NCI-H82 (cell line): ENCODE data around the gene PRDM12.
A peak's percentile ranks its signal among the peaks of the same experiment; 100 is the strongest.
"Not testable (repeated sequence)": the region's sequence is repeated elsewhere in the genome, so short reads cannot be mapped to it uniquely, and the experiment has no call there.

Experiments used
- DNase-seq: peaks from one replicate; lab custom pipeline; 2025; lab: John Stamatoyannopoulos, UW

Gene PRDM12

GRCh38 chr9:130665029-130665430 is 636 bp downstream of the PRDM12 start:
- DNase-seq, result no peak

- no peak for DNase-seq
These were observed 1.3 kb downstream of the PRDM12 start for GRCh38 chr9:130665431-130666392.

- no peak for DNase-seq
These were observed 2.2 kb downstream of the PRDM12 start for GRCh38 chr9:130666393-130667119.

GRCh38 chr9:130667120-130667435 is 2.7 kb downstream of the PRDM12 start:
- DNase-seq, result no peak

- no peak for DNase-seq
These were observed 3.8 kb downstream of the PRDM12 start for GRCh38 chr9:130668196-130668595.

GRCh38 chr9:130668659-130669058 is 4.3 kb downstream of the PRDM12 start:
- DNase-seq, result no peak

GRCh38 chr9:130669965-130670364 is 5.6 kb downstream of the PRDM12 start:
- DNase-seq, result no peak

GRCh38 chr9:130670644-130671043 is 6.2 kb downstream of the PRDM12 start:
- DNase-seq, result no peak

- DNase-seq, result peak; percentile 38
These were observed 8.1 kb downstream of the PRDM12 start for GRCh38 chr9:130672466-130672865.

- no peak for DNase-seq
These were observed 8.7 kb downstream of the PRDM12 start for GRCh38 chr9:130672933-130673615.

GRCh38 chr9:130675396-130675795 is 11.0 kb downstream of the PRDM12 start:
- DNase-seq, result no peak

- no peak for DNase-seq
These were observed 12.9 kb downstream of the PRDM12 start for GRCh38 chr9:130677252-130677651.

- peak; percentile 87 for DNase-seq
These were observed 16.7 kb downstream of the PRDM12 start for GRCh38 chr9:130680836-130681768.

- DNase-seq, result peak; percentile 64
These were observed 17.5 kb downstream of the PRDM12 start for GRCh38 chr9:130681769-130682420.

- peak; percentile 89 for DNase-seq
These were observed 18.2 kb downstream of the PRDM12 start for GRCh38 chr9:130682421-130683121.

GRCh38 chr9:130685104-130685503 is 20.7 kb downstream of the PRDM12 start:
- DNase-seq, result no peak

GRCh38 chr9:130685945-130686344 is 21.6 kb downstream of the PRDM12 start:
- DNase-seq, result not testable (repeated sequence)

GRCh38 chr9:130687615-130688014 is 23.2 kb downstream of the PRDM12 start:
- DNase-seq, result no peak

- no peak for DNase-seq
These were observed 23.7 kb downstream of the PRDM12 start for GRCh38 chr9:130688072-130688471.

- no peak for DNase-seq
These were observed 25.2 kb downstream of the PRDM12 start for GRCh38 chr9:130689572-130689936.
